Skeletal muscle cell (primary cell): ENCODE results near the gene SERPINI2.

ENCODE experiments used
- DNase-seq: peaks from one replicate; pipeline ENCODE4 v3.0.0-alpha.2; 2010; ENCODE audit warnings: low read depth
- H3K4me3 ChIP-seq: 2 replicates; pipeline ENCODE4 v1.5.1; 2011; ENCODE audit warnings: low read depth, mild to moderate bottlenecking, control low read depth, low read length, moderate library complexity

Gene SERPINI2

GRCh38 chr3:167473863-167474262 is at the start of gene SERPINI2:
Gene SERPINI2, minus strand, starts transcription at chr3:167474042. Its CDS starts 2,208 bp downstream, at chr3:167471834.
- no peak for DNase-seq
- H3K4me3 ChIP-seq = no peak within 1 kb of the TSS

GRCh38 chr3:167521006-167521355 is 47.1 kb upstream of the SERPINI2 start:
- H3K4me3 ChIP-seq = no peak overlapping the region
- DNase-seq = no peak

- no peak overlapping the region for H3K4me3 ChIP-seq
- no peak for DNase-seq
Observed at GRCh38 chr3:167520266-167521005, 46.6 kb upstream of the SERPINI2 start.

- no peak for DNase-seq
- H3K4me3 ChIP-seq = no peak overlapping the region
Observed at GRCh38 chr3:167507954-167508353, 34.1 kb upstream of the SERPINI2 start.

GRCh38 chr3:167502401-167502800 is 28.6 kb upstream of the SERPINI2 start:
- no peak for DNase-seq

GRCh38 chr3:167501941-167502340 is 28.1 kb upstream of the SERPINI2 start:
- DNase-seq = no peak
- H3K4me3 ChIP-seq = no peak overlapping the region

More at GRCh38 chr3:167502401-167502800, 28.6 kb upstream of the SERPINI2 start:
- no peak overlapping the region for H3K4me3 ChIP-seq

GRCh38 chr3:167497903-167498302 is 24.1 kb upstream of the SERPINI2 start:
- DNase-seq = no peak
- H3K4me3 ChIP-seq = no peak overlapping the region

GRCh38 chr3:167493244-167493643 is 19.4 kb upstream of the SERPINI2 start:
- no peak overlapping the region for H3K4me3 ChIP-seq
- no peak for DNase-seq

- no peak for DNase-seq
- no peak overlapping the region for H3K4me3 ChIP-seq
Observed at GRCh38 chr3:167491621-167492020, 17.8 kb upstream of the SERPINI2 start.

GRCh38 chr3:167489571-167489970 is 15.7 kb upstream of the SERPINI2 start:
- H3K4me3 ChIP-seq = no peak overlapping the region

GRCh38 chr3:167487556-167487955 is 13.7 kb upstream of the SERPINI2 start:
- DNase-seq = no peak
- no peak overlapping the region for H3K4me3 ChIP-seq

More at GRCh38 chr3:167489571-167489970, 15.7 kb upstream of the SERPINI2 start:
- no peak for DNase-seq

- H3K4me3 ChIP-seq = no peak overlapping the region
- no peak for DNase-seq
Observed at GRCh38 chr3:167484551-167484950, 10.7 kb upstream of the SERPINI2 start.

- no peak overlapping the region for H3K4me3 ChIP-seq
- DNase-seq = no peak
Observed at GRCh38 chr3:167483708-167484475, 10.1 kb upstream of the SERPINI2 start.

- no peak overlapping the region for H3K4me3 ChIP-seq
- no peak for DNase-seq
Observed at GRCh38 chr3:167481164-167481563, 7.3 kb upstream of the SERPINI2 start.

GRCh38 chr3:167480748-167481147 is 6.9 kb upstream of the SERPINI2 start:
- DNase-seq = no peak
- H3K4me3 ChIP-seq = no peak overlapping the region

GRCh38 chr3:167469381-167469780 is 4.5 kb downstream of the SERPINI2 start:
- no peak for DNase-seq
- no peak overlapping the region for H3K4me3 ChIP-seq

GRCh38 chr3:167467848-167468611 is 5.8 kb downstream of the SERPINI2 start:
- DNase-seq = no peak
- no peak overlapping the region for H3K4me3 ChIP-seq

- DNase-seq = no peak
Observed at GRCh38 chr3:167466966-167467365, 6.9 kb downstream of the SERPINI2 start.

GRCh38 chr3:167456157-167456799 is 17.6 kb downstream of the SERPINI2 start:
- DNase-seq = no peak
- no peak overlapping the region for H3K4me3 ChIP-seq

More at GRCh38 chr3:167466966-167467365, 6.9 kb downstream of the SERPINI2 start:
- H3K4me3 ChIP-seq = no peak overlapping the region

GRCh38 chr3:167453815-167454214 is 20.0 kb downstream of the SERPINI2 start:
- DNase-seq = no peak
- H3K4me3 ChIP-seq = no peak overlapping the region
